ENCODE measurements around the gene SPRYD3.

DNA sequence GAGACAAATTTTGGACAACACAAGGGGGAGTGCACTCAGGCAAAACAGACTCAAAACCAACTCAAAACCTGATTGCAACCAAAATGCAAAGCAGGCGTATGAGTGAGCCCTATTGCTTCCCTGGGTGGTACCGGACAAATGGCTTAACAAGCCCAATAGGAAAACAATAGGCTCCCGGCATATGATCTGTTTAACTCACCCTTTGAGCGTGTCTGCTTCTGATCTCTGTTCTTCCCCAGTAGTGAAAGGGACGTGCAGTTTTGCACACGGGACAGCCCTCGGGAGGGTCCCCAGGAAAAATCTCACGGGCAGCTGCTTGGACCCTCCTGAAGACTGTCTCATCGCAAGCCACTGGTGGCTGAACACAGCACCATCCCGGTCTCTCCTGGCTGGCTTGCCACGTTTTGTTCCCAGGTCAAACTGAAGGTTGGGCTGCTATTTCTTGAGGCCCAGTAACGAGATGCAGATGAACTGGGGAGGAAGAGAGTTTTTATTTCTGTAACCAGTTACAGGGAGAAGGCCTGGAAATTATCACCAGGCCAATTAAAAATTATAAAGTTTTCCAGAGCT is 34.0 kb upstream of the SPRYD3 start:
- no peak for TF ChIP-seq POLR2A (IDR thresholded peaks at IDR 0.05)
- TF ChIP-seq, protein P1, sequence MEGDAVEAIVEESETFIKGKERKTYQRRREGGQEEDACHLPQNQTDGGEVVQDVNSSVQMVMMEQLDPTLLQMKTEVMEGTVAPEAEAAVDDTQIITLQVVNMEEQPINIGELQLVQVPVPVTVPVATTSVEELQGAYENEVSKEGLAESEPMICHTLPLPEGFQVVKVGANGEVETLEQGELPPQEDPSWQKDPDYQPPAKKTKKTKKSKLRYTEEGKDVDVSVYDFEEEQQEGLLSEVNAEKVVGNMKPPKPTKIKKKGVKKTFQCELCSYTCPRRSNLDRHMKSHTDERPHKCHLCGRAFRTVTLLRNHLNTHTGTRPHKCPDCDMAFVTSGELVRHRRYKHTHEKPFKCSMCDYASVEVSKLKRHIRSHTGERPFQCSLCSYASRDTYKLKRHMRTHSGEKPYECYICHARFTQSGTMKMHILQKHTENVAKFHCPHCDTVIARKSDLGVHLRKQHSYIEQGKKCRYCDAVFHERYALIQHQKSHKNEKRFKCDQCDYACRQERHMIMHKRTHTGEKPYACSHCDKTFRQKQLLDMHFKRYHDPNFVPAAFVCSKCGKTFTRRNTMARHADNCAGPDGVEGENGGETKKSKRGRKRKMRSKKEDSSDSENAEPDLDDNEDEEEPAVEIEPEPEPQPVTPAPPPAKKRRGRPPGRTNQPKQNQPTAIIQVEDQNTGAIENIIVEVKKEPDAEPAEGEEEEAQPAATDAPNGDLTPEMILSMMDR (IDR thresholded peaks at IDR 0.05), result no peak
